Measurements from ENCODE around the gene GPRC5A. TPM values are rescaled to one million over a fixed set of nuclear protein-coding genes. Genes with fewer than 3 reads are reported as not detected.

GPRC5A gene
- total and polyA plus RNA-seq, 10 of the 15 experiments (the other 5 are each of a cell fraction or from before 2014, with no cell fraction given) = 0.10 to 2.8 (median 1.1) TPM

DNA sequence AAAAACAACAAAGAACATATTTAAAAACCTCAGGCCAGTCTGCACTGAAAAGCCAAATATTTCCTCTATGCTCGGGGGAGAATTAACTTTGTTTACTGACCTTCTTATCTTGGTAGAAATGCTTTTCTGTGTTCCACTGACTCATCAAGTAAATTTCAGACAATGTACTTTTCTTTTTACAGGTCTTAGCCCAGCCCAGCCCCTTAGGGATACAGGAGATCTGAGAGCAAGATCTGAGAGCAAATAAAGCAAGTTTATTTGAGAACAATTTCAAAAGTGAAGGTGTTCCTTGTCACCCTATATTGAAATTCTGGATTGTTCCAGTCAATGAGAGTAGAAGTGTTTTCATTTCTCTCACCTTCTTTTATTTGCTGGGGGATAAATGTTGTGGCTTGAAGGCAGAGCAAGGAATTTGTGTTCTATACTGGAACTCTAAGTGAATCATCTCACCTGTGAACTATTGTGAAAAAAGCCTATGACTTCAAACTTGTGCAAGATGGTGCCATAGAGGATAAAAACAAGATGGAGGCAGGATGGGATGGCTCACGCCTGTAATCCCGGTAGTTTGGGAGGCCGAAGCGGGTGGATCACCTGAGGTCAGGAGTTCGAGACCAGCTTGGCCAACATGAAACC, 7.9 kb upstream of the GPRC5A start:
- H3K27ac ChIP-seq (ENCODE audit: control insufficient read depth, insufficient read depth) = no peak overlapping the region
- no peaks in the 10 kb centered on the region for H3K4me1 ChIP-seq (ENCODE audit: control insufficient read depth, insufficient read depth, low read length)
- no peak overlapping the region for H3K4me2 ChIP-seq (ENCODE audit: control insufficient read depth, insufficient read depth)
- H3K9ac ChIP-seq (ENCODE audit: control insufficient read depth, insufficient read depth, low read length) = no peak overlapping the region
- H3K79me2 ChIP-seq (ENCODE audit: control insufficient read depth, insufficient read depth, low read length) = no peaks in the 10 kb centered on the region
- no peaks in the 10 kb centered on the region for H3K9me3 ChIP-seq (replicated peaks; ENCODE audit: control insufficient read depth, insufficient read depth, low read length)
- intact Hi-C loops (cut with micrococcal nuclease; ENCODE audit: unreplicated experiment) = no loop called here
- H2AFZ ChIP-seq (ENCODE audit: control insufficient read depth, low read depth, low read length) = no peak overlapping the region
- no peak for TF ChIP-seq HCFC1 (IDR thresholded peaks at IDR 0.05; ENCODE audit: low read length)
- TF ChIP-seq CHD1 (IDR thresholded peaks at IDR 0.05; ENCODE audit: low read depth, low read length) = no peak
- no peak for TF ChIP-seq PAX8 (IDR thresholded peaks at IDR 0.05)
- no peak for TF ChIP-seq SMARCA5 (IDR thresholded peaks at IDR 0.05)
- TF ChIP-seq, protein P1, sequence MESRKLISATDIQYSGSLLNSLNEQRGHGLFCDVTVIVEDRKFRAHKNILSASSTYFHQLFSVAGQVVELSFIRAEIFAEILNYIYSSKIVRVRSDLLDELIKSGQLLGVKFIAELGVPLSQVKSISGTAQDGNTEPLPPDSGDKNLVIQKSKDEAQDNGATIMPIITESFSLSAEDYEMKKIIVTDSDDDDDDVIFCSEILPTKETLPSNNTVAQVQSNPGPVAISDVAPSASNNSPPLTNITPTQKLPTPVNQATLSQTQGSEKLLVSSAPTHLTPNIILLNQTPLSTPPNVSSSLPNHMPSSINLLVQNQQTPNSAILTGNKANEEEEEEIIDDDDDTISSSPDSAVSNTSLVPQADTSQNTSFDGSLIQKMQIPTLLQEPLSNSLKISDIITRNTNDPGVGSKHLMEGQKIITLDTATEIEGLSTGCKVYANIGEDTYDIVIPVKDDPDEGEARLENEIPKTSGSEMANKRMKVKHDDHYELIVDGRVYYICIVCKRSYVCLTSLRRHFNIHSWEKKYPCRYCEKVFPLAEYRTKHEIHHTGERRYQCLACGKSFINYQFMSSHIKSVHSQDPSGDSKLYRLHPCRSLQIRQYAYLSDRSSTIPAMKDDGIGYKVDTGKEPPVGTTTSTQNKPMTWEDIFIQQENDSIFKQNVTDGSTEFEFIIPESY (IDR thresholded peaks at IDR 0.05) = no peak
- TF ChIP-seq, protein P2, sequence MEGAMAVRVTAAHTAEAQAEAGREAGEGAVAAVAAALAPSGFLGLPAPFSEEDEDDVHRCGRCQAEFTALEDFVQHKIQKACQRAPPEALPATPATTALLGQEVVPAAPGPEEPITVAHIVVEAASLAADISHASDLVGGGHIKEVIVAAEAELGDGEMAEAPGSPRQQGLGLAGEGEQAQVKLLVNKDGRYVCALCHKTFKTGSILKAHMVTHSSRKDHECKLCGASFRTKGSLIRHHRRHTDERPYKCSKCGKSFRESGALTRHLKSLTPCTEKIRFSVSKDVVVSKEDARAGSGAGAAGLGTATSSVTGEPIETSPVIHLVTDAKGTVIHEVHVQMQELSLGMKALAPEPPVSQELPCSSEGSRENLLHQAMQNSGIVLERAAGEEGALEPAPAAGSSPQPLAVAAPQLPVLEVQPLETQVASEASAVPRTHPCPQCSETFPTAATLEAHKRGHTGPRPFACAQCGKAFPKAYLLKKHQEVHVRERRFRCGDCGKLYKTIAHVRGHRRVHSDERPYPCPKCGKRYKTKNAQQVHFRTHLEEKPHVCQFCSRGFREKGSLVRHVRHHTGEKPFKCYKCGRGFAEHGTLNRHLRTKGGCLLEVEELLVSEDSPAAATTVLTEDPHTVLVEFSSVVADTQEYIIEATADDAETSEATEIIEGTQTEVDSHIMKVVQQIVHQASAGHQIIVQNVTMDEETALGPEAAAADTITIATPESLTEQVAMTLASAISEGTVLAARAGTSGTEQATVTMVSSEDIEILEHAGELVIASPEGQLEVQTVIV (IDR thresholded peaks at IDR 0.05; ENCODE audit: borderline replicate concordance, partially characterized antibody) = no peak
- no peak for TF ChIP-seq IRF4 (IDR thresholded peaks at IDR 0.05; ENCODE audit: low read depth, low read length)
- no peaks in the 10 kb centered on the region for H3K36me3 ChIP-seq (ENCODE audit: control insufficient read depth in 2 of 2, insufficient read depth in 2 of 2, low read length in 1 of 2)
- BruUV-seq (replicated peaks) = no TSS peak
- ChIA-PET CTCF (no interaction called here), RAD21 (ENCODE audit: unreplicated experiment) (no interaction called here), POLR2A (interaction anchor here (0.6 kb wide), 1 partner anchor 35 kb away, joined by 4 read pairs; no protein-coding TSS in a partner anchor), SMC1A (ENCODE audit: uncharacterized antibody, unreplicated experiment) (no interaction called here)
- DNase-seq (ENCODE audit: low read depth, low spot score) = no peak
- no peak overlapping the region for H3K4me3 ChIP-seq
- in situ Hi-C loops (cut with MboI) = no loop called here
- FAIRE-seq = no peak
- no peak for ATAC-seq
- peaks cover 0 to 5% of the 10 kb centered on the region in 2 experiments; a peak in 3 of 4 replicates for H3K27me3 ChIP-seq (replicated peaks in 1 of 2; ENCODE audit: control insufficient read depth in 2 of 2, insufficient read depth in 2 of 2, low read length in 1 of 2)
- no peaks in the 10 kb centered on the region for H4K20me1 ChIP-seq (ENCODE audit: control insufficient read depth, insufficient read depth)
- WGBS (ENCODE audit: insufficient coverage, insufficient replicate concordance, low lambda C conversion rate, missing lambda C conversion rate) = 42% methylated on average over 6 of the region's 6 CpGs

Measured in GM12878 (cell line).